A549 (cell line): Measurements from ENCODE around the gene HRH2.

Source experiments
- CBX2 ChIP-seq: fragments of 200-600 bp; sonication (generic); IDR thresholded peaks from 2 replicates; pipeline ENCODE4 v1.6.1; 2016; ENCODE audit warnings: low read depth, mild to moderate bottlenecking, borderline replicate concordance
- CTCF ChIP-seq: fragments of >200 bp; sonication (Bioruptor Twin); formaldehyde crosslinking; IDR thresholded peaks from 3 replicates; pipeline ENCODE4 v1.5.1; 2016
- EP300 ChIP-seq, 2 experiments: fragments of >200 bp; sonication (Bioruptor Twin); formaldehyde crosslinking; IDR thresholded peaks; 2 replicates in 1 of 2; 3 replicates in 1 of 2; pipeline ENCODE4 v1.6.1; 2016 to 2017

- no peak for TF ChIP-seq CBX2
- TF ChIP-seq CTCF = no peak
- no peak for TF ChIP-seq EP300 (IDR thresholded peaks at IDR 0.05)
Measured at GRCh38 chr5:175616083-175616482, 41.8 kb upstream of the HRH2 start.
